RWPE2 (cell line): ENCODE results near the gene NPEPL1.
A peak's percentile ranks its signal among the peaks of the same experiment; 100 is the strongest.

Source experiments
- ATAC-seq: fragments of 200-7000 bp; cut with Tn5 transposase; 3 replicates; pipeline ENCODE4 v1.9.1; 2021; ENCODE audit warnings: low read depth
- DNase-seq: peaks from one replicate; pipeline ENCODE4 v3.0.0-alpha.2; 2020; ENCODE audit warnings: low spot score
- H3K27ac ChIP-seq: fragments of 450-650 bp; 2 replicates; pipeline ENCODE4 v1.5.1; 2017; ENCODE audit warnings: mild to moderate bottlenecking; ENCODE audit not compliant: poor library complexity, severe bottlenecking
- H3K27me3 ChIP-seq: fragments of 250-450 bp; sonication (Bioruptor Pico); 2 replicates; pipeline ENCODE4 v1.5.1; 2021; ENCODE audit warnings: mild to moderate bottlenecking, moderate library complexity; ENCODE audit not compliant: insufficient read depth, poor library complexity, severe bottlenecking
- H3K36me3 ChIP-seq: fragments of 250-450 bp; sonication (Bioruptor Pico); 2 replicates; pipeline ENCODE4 v1.5.1; 2020; ENCODE audit warnings: low read depth, mild to moderate bottlenecking, moderate library complexity
- H3K4me1 ChIP-seq: fragments of 250-450 bp; sonication (Bioruptor Pico); 2 replicates; pipeline ENCODE4 v1.5.1; 2021; ENCODE audit warnings: mild to moderate bottlenecking, moderate library complexity; ENCODE audit not compliant: insufficient read depth, poor library complexity, severe bottlenecking
- H3K4me3 ChIP-seq: fragments of 250-450 bp; sonication (Bioruptor Pico); 2 replicates; pipeline ENCODE4 v1.5.1; 2021; ENCODE audit warnings: mild to moderate bottlenecking, moderate library complexity; ENCODE audit not compliant: severe bottlenecking
- H3K9me3 ChIP-seq: fragments of 250-450 bp; sonication (Bioruptor Pico); 2 replicates; pipeline ENCODE4 v1.5.1; 2021; ENCODE audit warnings: mild to moderate bottlenecking, moderate library complexity; ENCODE audit not compliant: severe bottlenecking
- TF ChIP-seq, protein P1 (sequence below): fragments of 450-650 bp; IDR thresholded peaks from one replicate; pipeline ENCODE4 v1.5.1; 2017; ENCODE audit warnings: mild to moderate bottlenecking, moderate library complexity; ENCODE audit not compliant: poor library complexity, severe bottlenecking

The NPEPL1 gene

DNA sequence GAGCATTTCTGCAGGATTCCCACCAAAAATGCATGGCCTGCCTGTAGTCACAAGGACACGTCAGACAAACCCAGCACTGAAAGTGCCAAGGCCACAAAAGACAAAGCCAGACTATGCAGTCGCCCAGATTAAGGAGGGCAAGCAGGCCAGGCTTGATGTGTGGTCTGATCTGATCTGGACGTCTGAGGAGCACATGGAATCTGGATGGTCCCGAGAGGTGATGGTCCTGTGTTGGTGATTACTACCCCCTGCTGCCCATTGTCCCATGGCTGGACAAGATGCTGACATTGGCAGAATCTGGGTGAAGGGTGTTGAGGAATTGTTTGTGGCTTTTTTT is 17.1 kb downstream of the NPEPL1 start:
- Histone ChIP-seq H3K27me3 (no peaks in the 10 kb centered on the region), H3K27ac (no peak overlapping the region), H3K36me3 (peaks cover 4% of the 10 kb centered on the region; the same call in 1 of the 2 replicates), H3K4me1 (no peaks in the 10 kb centered on the region), H3K4me3 (no peak overlapping the region), H3K9me3 (no peaks in the 10 kb centered on the region)
- TF ChIP-seq, protein P1, sequence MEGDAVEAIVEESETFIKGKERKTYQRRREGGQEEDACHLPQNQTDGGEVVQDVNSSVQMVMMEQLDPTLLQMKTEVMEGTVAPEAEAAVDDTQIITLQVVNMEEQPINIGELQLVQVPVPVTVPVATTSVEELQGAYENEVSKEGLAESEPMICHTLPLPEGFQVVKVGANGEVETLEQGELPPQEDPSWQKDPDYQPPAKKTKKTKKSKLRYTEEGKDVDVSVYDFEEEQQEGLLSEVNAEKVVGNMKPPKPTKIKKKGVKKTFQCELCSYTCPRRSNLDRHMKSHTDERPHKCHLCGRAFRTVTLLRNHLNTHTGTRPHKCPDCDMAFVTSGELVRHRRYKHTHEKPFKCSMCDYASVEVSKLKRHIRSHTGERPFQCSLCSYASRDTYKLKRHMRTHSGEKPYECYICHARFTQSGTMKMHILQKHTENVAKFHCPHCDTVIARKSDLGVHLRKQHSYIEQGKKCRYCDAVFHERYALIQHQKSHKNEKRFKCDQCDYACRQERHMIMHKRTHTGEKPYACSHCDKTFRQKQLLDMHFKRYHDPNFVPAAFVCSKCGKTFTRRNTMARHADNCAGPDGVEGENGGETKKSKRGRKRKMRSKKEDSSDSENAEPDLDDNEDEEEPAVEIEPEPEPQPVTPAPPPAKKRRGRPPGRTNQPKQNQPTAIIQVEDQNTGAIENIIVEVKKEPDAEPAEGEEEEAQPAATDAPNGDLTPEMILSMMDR, result no peak
- ATAC-seq, result no peak
- DNase-seq, result peak; percentile 65

DNA sequence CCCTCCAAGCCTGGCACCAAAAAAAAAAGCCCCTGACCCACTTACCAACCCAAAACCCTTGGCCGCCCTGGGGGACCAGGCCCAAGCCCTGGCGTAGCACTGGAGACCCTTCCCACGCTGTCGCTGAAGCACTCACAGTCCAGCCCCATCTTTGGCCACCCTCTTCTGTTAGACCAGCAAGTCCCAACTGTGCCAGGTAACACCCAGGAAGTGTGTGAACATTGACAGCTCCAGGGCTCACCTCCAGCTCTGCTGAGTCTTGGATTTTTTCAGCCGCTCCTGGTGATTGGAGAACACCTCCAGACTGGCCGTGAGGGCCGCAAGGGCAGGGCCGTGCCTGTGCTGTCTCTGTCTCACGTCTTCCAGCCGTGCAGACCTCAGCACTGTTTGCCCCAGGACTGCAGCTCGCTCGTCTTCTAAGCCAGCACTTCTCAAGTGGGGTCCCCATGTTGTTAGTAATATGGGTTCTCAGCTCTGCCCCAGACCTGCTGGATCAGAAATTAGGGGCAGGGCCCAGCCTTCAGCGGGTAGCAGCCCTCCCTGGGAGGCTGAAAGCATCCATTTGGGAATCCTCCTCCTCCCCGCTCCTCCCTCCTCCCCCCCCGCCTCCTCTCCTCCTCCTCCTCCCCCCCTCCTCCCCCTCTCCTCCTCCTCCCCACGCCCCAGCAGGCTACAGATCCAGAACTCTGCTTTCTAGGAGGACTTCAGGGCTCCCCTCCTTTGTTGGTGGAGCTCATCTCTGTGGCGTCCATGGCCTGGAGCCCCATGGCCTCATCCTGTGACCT is 18.1 kb downstream of the NPEPL1 start:
- Histone ChIP-seq H3K27ac (no peak overlapping the region), H3K27me3 (no peaks in the 10 kb centered on the region), H3K9me3 (no peaks in the 10 kb centered on the region), H3K4me1 (no peaks in the 10 kb centered on the region), H3K4me3 (no peak overlapping the region), H3K36me3 (no peaks in the 10 kb centered on the region)
- TF ChIP-seq, protein P1, result no peak
- DNase-seq (peak; percentile 79), ATAC-seq (no peak)

DNA sequence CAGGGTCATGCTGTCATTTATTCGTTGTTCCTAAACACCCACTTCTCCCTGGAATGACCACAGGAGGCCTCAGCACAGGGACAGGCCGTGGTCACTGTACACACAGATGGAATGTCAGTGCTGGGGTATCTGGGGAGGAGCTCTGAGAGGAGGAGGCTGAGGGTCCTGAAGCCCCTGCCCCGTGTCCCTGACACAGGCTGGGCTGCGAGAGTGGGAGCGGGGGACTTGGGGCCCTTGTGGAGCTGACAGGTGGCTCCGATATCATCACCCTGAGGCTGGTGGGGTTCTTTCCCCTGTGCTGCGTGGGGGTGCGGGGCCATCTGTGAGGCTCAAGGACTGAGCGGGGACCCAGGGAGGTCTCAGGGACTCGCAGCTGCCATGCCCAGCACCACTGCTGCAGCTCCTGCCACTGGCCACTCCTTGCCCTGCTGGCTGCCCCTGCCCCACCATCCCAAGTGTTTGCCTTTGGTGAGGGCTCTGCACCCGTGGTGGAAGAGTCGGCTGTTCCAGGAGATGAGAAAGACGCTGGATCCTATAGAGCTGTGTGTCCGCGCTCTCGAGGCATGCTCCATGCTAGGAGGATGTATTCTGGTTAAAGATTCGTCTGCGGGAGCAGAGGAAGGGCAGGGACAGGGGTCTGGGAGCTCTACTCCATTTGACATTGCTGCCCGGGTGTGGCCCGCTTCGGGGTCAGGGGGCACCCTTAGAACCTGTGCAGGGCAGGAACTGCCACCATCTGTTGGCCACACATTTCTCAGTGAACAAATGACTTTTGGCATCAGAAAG is 18.9 kb downstream of the NPEPL1 start:
- no peak overlapping the region for H3K27ac ChIP-seq
- no peaks in the 10 kb centered on the region for H3K36me3 ChIP-seq
- H3K9me3 ChIP-seq, result no peaks in the 10 kb centered on the region
- TF ChIP-seq, protein P1, result no peak
- peak; percentile 77 for DNase-seq
- H3K27me3 ChIP-seq, result no peaks in the 10 kb centered on the region
- no peak for ATAC-seq
- no peak overlapping the region for H3K4me3 ChIP-seq
- no peaks in the 10 kb centered on the region for H3K4me1 ChIP-seq

DNA sequence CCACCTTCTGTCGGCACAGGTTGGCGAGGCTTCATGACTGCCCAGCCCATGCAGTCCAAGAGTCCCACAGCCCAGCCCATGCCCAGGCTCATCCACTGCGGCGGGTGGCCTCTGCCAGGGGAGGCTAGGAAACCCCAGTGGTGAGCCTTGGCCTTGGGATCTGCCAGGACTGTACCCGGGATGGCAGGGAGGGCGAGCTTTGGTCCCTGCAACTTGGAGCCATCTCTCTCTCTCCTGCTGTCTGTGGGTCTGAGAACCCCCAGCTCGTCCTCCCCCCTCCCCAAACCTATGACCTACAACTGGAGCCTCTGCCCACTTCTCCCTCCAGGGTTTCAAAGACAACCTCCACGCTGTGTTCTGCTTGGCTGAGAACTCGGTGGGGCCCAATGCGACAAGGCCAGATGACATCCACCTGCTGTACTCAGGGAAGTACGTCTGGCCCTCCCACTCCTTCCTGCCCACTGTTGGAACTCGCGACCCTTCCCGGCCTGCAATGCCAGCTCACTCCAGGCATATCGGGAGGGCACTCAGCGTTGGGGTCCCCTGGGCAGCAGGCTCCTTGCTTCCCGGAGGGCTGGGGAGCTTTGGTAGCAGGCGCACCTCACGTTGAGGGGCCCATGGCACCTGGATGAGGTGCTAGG is 19.7 kb downstream of the NPEPL1 start:
- no peak overlapping the region for H3K4me3 ChIP-seq
- DNase-seq (peak; percentile 82), ATAC-seq (no peak)

More for the DNA sequence above, 19.7 kb downstream of the NPEPL1 start:
- TF ChIP-seq, protein P1, result no peak
- H3K36me3 ChIP-seq, result no peaks in the 10 kb centered on the region
- no peak overlapping the region for H3K27ac ChIP-seq
- H3K4me1 ChIP-seq, result no peaks in the 10 kb centered on the region
- no peaks in the 10 kb centered on the region for H3K9me3 ChIP-seq
- no peaks in the 10 kb centered on the region for H3K27me3 ChIP-seq
